Measurements from ENCODE around the gene LRIT2. TPM values are rescaled to one million over a fixed set of nuclear protein-coding genes. Genes with fewer than 3 reads are reported as not detected.

The LRIT2 gene
- total RNA-seq, 4 donors from 2014 or later = not detected

DNA sequence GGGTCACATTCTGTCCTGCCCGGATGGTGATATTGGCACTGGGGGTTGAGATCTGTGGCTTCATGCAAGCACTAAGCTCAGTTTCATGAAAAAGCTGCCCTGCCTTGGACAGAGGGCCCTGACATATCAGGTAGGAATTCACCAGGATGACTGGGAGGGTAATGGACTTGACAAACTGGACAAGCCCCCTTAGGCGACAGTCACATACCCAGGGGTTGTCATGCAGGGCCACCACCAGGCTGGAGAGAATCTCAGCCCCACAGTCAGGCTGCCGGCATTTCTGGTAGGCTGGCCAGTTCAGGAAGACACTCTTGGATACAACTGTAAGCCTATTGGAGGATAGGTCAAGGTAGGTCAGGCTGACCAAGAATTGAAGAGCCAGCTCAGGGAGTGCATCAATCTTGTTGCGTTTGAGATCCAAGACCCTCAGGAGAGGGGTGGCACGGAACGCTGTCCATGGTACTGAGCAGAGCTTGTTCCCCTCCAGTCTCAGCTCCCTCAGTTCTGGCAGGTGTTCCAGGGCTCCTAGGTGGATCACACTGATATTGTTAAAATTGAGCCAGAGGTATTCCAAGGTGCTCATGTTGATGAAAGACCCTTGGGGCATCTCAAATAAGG lies 824 bp downstream of the LRIT2 start:
- DNase-seq (no peak), ATAC-seq (no peak)
- no peaks in the 10 kb centered on the region for H3K36me3 ChIP-seq
- intact Hi-C loops (cut with DNase I; ENCODE audit: low total_unique reads) (no loop called here), in situ Hi-C loops (cut with MboI; ENCODE audit: low sequenced_read_pairs in 4 of 4) (no loop called here)
- TF ChIP-seq POLR2A (IDR thresholded peaks at IDR 0.05) = no peak
- TF ChIP-seq, protein P1, sequence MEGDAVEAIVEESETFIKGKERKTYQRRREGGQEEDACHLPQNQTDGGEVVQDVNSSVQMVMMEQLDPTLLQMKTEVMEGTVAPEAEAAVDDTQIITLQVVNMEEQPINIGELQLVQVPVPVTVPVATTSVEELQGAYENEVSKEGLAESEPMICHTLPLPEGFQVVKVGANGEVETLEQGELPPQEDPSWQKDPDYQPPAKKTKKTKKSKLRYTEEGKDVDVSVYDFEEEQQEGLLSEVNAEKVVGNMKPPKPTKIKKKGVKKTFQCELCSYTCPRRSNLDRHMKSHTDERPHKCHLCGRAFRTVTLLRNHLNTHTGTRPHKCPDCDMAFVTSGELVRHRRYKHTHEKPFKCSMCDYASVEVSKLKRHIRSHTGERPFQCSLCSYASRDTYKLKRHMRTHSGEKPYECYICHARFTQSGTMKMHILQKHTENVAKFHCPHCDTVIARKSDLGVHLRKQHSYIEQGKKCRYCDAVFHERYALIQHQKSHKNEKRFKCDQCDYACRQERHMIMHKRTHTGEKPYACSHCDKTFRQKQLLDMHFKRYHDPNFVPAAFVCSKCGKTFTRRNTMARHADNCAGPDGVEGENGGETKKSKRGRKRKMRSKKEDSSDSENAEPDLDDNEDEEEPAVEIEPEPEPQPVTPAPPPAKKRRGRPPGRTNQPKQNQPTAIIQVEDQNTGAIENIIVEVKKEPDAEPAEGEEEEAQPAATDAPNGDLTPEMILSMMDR (IDR thresholded peaks at IDR 0.05 in 4 of 5, conservative IDR thresholded peaks at IDR 0.05 in 1 of 5) = no peak
- H3K4me1 ChIP-seq = no peaks in the 10 kb centered on the region
- no peak overlapping the region for H3K27ac ChIP-seq
- no peaks in the 10 kb centered on the region for H3K9me3 ChIP-seq
- no peak overlapping the region for H3K4me3 ChIP-seq
- no peaks in the 10 kb centered on the region for H3K27me3 ChIP-seq

DNA sequence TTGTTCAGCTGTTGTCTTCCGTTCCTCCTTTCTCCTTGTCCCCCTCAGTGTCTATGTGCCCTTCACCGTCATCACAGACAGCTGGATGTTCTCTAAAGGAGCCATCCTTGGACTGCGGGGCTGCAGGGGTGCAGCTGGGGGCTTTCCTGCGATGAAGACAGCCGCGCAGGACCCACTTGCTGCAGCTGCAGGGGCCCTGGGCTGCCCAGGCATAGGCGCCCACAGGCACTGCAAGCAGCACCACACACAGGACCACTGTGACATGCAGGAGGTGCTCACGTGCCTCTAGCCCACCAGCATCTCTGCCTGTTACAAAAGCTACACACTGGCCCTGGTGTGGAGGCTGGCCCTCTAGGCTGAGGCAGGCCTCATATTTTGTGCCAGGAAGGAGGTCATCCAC lies 3.4 kb downstream of the LRIT2 start:
- intact Hi-C loops (cut with DNase I; ENCODE audit: low total_unique reads) = no loop called here
- Histone ChIP-seq H3K4me3 (no peak overlapping the region), H3K4me1 (no peaks in the 10 kb centered on the region), H3K9me3 (no peaks in the 10 kb centered on the region), H3K36me3 (no peaks in the 10 kb centered on the region), H3K27me3 (no peaks in the 10 kb centered on the region), H3K27ac (no peak overlapping the region)
- no peak for DNase-seq
- TF ChIP-seq POLR2A (IDR thresholded peaks at IDR 0.05) = no peak
- TF ChIP-seq, protein P1 (IDR thresholded peaks at IDR 0.05 in 4 of 5, conservative IDR thresholded peaks at IDR 0.05 in 1 of 5) = no peak
- in situ Hi-C loops (cut with MboI; ENCODE audit: low sequenced_read_pairs in 4 of 4) = no loop called here
- no peak for ATAC-seq

DNA sequence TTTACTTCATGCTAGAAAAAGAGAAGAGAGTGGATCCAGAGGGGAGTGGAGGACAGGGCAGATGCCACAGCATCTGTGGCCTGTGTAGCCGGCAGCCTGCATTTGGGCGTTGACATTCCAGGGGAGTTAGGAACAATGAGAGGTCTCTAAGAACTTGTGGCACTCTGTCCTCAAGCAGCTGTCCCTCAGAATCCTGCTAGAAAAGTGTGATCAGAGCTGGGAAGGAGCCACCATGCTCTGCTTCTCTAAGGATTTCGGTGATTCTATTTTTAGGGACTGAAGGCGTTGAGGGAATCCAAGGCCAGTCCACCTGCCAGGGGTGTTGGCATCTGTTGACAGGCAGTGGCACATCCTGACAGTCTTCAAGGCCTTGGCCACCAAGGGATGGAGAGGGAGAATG lies 7.6 kb downstream of the LRIT2 start:
- H3K4me3 ChIP-seq = no peak overlapping the region
- H3K4me1 ChIP-seq = no peaks in the 10 kb centered on the region
- H3K27me3 ChIP-seq = no peaks in the 10 kb centered on the region
- no peaks in the 10 kb centered on the region for H3K9me3 ChIP-seq
- in situ Hi-C loops (cut with MboI; ENCODE audit: low sequenced_read_pairs in 4 of 4) (no loop called here), intact Hi-C loops (cut with DNase I; ENCODE audit: low total_unique reads) (no loop called here)
- no peak overlapping the region for H3K27ac ChIP-seq
- no peaks in the 10 kb centered on the region for H3K36me3 ChIP-seq
- TF ChIP-seq POLR2A (IDR thresholded peaks at IDR 0.05) = no peak
- TF ChIP-seq, protein P1 (IDR thresholded peaks at IDR 0.05 in 4 of 5, conservative IDR thresholded peaks at IDR 0.05 in 1 of 5) = no peak
- DNase-seq = no peak
- ATAC-seq = no peak

DNA sequence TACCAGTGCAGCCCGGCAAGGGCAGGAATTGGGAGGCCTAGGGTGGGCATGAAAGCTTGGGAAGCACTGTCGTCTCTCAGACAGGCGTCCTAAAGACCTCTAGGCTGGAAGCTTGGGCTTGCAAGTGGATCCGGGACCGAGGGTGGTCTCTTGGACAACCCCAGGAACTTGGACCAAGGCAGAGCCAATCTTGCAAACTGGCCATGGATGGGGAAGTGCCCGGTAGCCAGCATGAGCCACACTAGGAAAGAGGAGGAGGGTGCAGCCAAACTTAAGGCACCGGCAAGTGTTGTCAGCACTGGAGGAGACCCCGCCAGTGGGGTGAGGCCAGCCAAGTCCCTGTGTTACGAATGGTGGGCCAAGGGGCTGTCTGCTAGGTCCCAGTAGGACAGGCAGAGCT lies 8.5 kb downstream of the LRIT2 start:
- no peak overlapping the region for H3K4me3 ChIP-seq
- intact Hi-C loops (cut with DNase I; ENCODE audit: low total_unique reads) = no loop called here
- in situ Hi-C loops (cut with MboI; ENCODE audit: low sequenced_read_pairs in 4 of 4) = no loop called here
- H3K9me3 ChIP-seq = no peaks in the 10 kb centered on the region
- H3K4me1 ChIP-seq = no peaks in the 10 kb centered on the region
- TF ChIP-seq, protein P1 (IDR thresholded peaks at IDR 0.05 in 4 of 5, conservative IDR thresholded peaks at IDR 0.05 in 1 of 5) = no peak
- TF ChIP-seq POLR2A (IDR thresholded peaks at IDR 0.05) = no peak
- H3K27ac ChIP-seq = no peak overlapping the region
- DNase-seq (no peak), ATAC-seq (no peak)
- H3K27me3 ChIP-seq = no peaks in the 10 kb centered on the region
- H3K36me3 ChIP-seq = no peaks in the 10 kb centered on the region
